HG02938 (cell line): ENCODE measurements around the gene FADS3.

Experiments
- ATAC-seq: cut with Tn5 transposase; IDR thresholded peaks from one replicate; pipeline ENCODE4 v1.9.1; 2021; ENCODE audit warnings: mild to moderate bottlenecking, moderate library complexity; ENCODE audit not compliant: unreplicated experiment

Gene FADS3

GRCh38 chr11:61914471-61915171 is 23.3 kb upstream of the FADS3 start:
- no peak for ATAC-seq

DNA sequence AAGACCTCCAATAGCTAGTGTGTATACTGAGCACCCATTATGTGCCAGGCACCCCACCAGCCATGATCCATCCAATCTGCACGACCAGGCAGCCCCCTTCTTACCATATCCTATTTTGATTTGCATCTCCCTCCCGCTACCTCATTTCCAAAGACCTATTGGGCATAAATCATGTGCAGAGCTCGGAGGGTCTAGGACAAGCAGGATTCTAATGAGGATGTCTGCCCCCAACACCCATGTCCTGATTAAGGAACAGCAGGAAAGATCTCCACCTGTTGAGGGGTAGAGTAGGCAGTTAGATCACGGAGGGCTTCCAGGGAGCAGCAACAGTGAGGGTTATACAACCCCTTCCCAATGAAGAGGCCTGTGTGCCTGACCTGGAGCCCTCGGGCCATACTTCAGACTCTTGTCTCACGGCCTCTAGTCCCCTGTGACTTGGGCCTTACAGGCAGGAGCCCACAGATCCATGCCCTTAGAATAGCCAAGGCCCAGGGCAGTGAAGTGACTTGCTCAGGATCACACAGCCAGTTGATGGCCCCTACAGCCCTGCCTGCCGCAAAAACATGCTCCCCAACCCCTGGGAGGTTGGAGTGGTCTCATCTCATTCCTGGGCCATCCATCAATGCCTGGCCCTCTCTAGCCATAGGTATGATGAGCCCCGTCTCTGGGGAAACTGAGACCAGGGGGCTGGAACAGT is 22.5 kb upstream of the FADS3 start:
- ATAC-seq, result no peak

- ATAC-seq, result no peak
Measured at GRCh38 chr11:61912991-61913698, 21.8 kb upstream of the FADS3 start.

- no peak for ATAC-seq
Measured at GRCh38 chr11:61912530-61912898, 21.2 kb upstream of the FADS3 start.

DNA sequence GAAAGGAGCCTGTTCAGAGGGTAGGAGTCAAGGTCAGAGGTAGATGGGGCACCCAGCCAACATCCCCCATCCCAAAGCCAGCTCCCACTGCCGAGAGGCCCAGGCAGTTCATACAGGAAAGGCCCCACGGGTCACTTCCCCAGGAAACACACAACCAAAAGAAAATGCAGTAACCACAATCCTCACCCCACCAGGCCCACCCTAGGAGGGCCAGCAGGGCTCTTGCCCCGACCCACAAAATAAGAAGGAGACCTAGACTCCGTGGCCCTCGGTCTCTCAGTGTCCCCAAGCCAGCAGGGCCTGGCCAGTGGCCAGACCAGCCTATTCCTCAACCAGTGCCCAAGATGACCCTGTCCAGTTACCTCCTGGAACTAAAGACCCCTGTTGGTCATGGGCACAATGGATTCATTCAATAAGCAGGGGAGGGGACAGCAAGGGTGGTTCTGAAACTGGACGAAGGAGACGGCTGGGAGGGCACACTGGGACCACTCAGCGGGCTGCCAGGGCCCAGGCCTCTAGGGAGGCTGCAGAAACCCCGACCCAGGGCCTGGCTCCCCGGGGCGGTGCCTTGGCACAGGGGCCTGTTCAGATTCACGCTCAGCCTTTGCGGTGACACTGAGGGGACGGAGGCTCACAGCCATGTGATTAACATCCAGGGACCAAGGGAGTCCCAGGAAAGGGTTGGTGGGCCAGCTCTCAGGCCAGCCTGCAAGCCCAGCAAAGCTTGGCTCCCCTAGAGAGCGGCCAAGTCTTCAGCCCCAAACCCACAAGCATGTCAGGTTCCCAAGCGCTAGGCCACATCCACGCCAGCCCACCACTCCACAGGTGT is 20.6 kb upstream of the FADS3 start:
- ATAC-seq, result no peak

GRCh38 chr11:61911128-61911700 is 19.9 kb upstream of the FADS3 start:
- ATAC-seq, result no peak

DNA sequence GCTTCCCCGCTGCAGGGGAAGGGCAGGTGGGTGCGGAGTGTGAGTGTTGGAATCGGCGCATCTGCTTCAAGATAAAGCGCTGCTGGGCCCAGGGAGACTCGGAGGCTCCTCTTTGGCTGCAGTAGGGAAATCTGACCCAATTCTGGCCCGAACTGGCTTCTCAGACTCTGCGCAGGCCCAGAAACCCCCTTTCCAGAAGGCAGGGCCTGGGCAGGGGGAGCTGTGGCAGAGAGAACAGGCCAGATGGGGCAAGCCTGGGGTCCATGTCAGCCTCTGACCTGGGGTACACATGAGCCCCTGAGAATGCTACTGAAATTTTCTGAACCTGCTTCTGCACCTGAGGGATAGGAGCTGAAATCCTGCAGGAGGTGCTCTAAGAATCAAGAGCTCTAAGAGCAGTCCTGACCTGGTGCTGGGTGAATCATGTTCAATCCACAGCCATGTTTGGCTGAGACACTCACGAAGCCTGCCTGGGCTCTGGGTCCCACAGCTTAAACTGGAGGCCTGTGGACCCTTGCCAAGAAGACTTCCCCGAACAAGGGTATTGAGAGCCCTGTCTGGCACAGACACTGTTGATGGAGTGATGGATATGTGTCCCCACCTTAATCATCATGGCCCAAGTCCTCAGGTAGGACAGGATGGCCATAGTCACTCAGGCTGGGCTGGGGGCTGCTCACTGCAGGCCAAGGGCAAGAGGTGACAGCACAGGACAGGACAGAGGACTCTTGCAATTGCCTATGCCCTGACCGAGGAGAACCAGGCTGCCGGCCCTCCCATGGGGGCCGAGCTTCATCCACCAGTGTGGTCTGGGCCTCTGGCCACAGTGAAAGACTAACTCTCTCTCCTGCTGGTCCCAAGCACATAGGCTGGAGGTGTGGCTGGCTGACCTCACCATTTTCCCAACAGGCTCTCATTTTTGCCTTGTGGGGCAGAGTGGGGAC is 19.1 kb upstream of the FADS3 start:
- ATAC-seq, result no peak

- no peak for ATAC-seq
Measured at GRCh38 chr11:61908730-61909316, 17.5 kb upstream of the FADS3 start.

DNA sequence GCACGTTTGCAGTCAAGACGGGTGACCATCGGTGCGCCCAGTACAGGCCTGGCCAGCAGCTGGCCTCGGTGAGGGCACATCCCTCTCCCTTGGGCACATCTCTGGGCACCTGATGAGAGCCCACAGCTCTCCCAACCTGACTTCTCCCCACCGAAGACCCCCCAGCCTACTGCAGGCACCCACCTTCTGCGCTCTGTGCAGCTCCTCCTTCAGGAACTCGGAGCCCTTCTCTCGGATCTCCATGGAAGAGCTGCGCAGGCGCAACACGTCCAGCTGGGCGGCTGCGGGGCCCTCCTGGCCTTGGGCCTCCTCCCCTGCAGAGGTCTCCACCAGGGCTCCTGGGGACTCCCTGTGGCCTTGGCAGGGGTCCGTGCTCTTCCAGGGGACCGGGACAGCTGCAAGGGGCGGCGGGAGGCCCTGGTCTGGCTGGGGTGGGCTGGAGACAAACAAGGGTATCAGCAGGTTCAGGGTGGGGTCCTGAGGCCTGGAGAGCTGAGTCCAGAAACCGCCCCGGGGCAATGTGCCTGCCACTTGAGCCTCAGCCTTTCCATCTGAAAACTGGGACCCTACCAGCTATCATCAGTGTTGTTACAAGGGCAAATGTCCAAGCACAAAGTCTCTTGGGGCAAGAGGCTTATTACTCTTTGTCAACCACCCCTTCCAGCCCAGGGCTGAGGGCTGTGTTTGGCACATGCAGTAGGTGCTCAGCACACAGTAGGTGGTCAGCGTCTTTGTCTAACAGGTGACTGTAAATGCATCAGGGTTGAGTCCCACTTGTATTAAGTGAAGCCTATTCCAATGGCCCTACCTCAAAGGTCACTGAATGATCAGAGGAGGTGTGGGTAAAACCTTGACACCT is 16.8 kb upstream of the FADS3 start:
- no peak for ATAC-seq

- ATAC-seq, result no peak
Measured at GRCh38 chr11:61907282-61907681, 15.9 kb upstream of the FADS3 start.

DNA sequence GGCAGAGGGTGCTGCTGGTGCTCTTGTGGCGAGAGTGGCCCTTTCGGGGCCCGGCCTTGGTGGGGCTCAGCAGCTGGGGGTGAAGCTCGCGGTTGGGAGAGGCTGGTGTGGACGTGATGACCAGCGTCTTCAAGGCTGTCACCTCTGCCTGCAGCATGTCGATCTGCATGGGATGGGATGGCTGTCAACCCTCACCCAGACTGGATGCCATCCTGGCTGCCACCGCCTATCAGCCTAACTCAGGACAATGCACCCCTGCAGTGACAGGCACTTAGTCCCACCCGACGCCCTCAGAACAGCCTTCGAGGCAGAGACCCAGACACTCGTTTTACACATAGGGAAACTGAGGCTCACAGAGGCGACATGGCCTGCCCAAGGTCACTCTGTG is 15.2 kb upstream of the FADS3 start:
- no peak for ATAC-seq

DNA sequence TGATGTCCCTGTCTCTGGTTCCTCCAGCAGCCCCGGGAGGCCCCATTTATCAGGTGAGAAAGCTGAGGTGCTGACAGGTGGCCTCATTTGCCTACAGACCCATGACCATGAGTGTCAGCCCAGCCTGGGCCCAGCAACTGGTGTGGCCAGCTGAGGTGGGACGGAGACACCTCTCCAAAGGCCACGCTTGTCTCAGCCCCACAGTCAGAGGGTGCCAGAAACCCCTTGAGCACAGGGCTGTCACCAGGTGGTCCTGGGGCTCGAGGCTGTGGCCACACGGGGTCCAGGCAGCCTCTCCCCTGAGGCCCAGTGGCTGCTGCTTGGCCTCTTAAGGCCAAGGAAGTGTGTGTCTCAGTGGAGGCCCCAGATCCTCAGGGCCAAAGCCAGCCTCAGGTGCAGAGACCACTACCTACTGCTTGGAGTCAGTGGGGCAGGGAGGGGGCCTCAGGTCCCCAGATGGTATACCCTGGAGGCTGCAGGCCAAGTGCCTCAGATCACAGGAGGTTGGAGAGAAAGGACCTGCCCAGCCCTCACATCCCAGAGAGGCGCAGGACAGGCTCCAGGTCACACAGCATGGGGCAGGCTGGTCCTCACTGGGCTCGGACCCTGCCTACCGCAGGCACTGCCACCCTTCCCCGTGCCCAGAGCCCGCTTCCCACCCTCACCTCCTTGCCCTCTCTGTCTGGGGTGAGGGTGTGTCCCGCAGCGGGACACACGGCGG is 14.6 kb upstream of the FADS3 start:
- ATAC-seq, result no peak

- ATAC-seq, result no peak
Measured at GRCh38 chr11:61905067-61905696, 13.8 kb upstream of the FADS3 start.

GRCh38 chr11:61904539-61905048 is 13.2 kb upstream of the FADS3 start:
- no peak for ATAC-seq

DNA sequence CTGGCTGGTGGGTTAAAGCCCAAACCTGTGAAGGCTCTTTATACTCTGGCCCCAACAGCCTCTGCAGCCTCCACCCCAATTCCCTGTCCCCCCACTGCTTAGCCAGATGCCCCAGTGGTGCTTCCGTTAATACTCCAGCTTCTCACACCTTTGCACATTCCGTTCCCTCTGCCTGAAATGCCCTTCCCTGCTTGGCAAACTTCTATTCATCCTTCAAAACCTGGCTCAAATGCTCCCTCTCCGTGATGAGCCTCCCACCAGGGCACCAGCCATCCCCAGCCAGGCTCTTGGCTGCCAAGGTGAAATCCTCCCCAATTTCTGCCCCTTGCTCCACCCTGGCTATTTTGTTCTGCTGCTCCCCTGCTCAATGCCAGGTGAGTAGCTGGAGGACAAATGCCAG is 12.5 kb upstream of the FADS3 start:
- no peak for ATAC-seq

GRCh38 chr11:61902313-61902712 is 11.0 kb upstream of the FADS3 start:
- ATAC-seq, result no peak

DNA sequence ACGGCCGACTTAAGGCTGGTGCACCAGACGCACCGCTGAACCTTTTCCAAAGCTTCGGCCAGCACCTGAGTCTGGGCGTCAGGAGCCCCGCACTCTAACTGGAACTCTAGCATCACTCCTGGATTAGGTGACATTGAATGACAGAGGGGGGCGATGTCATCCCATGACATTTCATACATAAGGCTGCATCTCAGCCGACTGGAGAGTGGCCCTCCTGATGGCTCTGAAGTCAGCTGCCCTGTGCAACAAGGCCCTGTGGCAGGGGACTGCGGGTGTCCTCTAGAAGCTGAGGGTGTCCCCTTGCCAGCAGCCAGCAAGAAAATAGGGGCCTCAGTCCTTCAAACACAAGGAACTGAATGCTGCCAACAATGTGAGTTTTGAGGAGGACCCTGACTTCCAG is 10.1 kb upstream of the FADS3 start:
- no peak for ATAC-seq
